Neural progenitor cell (in vitro differentiated cells): Measurements from ENCODE around the gene ZNF681. TPM values are rescaled to one million over a fixed set of nuclear protein-coding genes. Genes with fewer than 3 reads are reported as not detected.

Experiments
- DNase-seq: peaks from one replicate; pipeline ENCODE4 v3.0.0-alpha.2; 2016; ENCODE audit warnings: low spot score
- H2AFZ ChIP-seq: fragments of 200-600 bp; sonication (generic); replicated peaks from 2 replicates; pipeline ENCODE4 v1.6.1; 2016; ENCODE audit warnings: antibody characterized with exemption
- H3F3A ChIP-seq: fragments of 200-600 bp; sonication (generic); 2 replicates; pipeline ENCODE4 v1.6.1; 2016; ENCODE audit warnings: antibody characterized with exemption, low read depth
- H3K27ac ChIP-seq: fragments of 200-600 bp; sonication (generic); 2 replicates; pipeline ENCODE4 v1.5.1; 2016; ENCODE audit warnings: mild to moderate bottlenecking
- H3K27me3 ChIP-seq: fragments of 200-600 bp; sonication (generic); 2 replicates; pipeline ENCODE4 v1.6.1; 2016; ENCODE audit warnings: mild to moderate bottlenecking, moderate library complexity
- H3K36me3 ChIP-seq: fragments of 200-600 bp; sonication (generic); 2 replicates; pipeline ENCODE4 v1.5.1; 2016
- H3K4me1 ChIP-seq: fragments of 200-600 bp; sonication (generic); 2 replicates; pipeline ENCODE4 v1.6.1; 2016; ENCODE audit warnings: mixed run types
- H3K4me2 ChIP-seq: fragments of 200-600 bp; sonication (generic); 2 replicates; pipeline ENCODE4 v1.6.1; 2016
- H3K4me3 ChIP-seq: fragments of 200-600 bp; sonication (generic); 2 replicates; pipeline ENCODE4 v1.5.1; 2016
- H3K79me2 ChIP-seq: fragments of 200-600 bp; sonication (generic); 2 replicates; pipeline ENCODE4 v1.6.1; 2016; ENCODE audit warnings: low read depth
- H3K9ac ChIP-seq: fragments of 200-600 bp; sonication (generic); 2 replicates; pipeline ENCODE4 v1.6.1; 2016
- H3K9me3 ChIP-seq: fragments of 200-600 bp; sonication (generic); 2 replicates; pipeline ENCODE4 v1.5.1; 2016; ENCODE audit warnings: low read depth
- H4K20me1 ChIP-seq: fragments of 200-600 bp; sonication (generic); 2 replicates; pipeline ENCODE4 v1.6.1; 2016; ENCODE audit warnings: low read depth
- H3K27ac Mint-ChIP-seq: 3 replicates; pipeline ENCODE4 v1.8.0; 2021; ENCODE audit warnings: mixed read lengths
- H3K27me3 Mint-ChIP-seq: 2 replicates; pipeline ENCODE4 v1.8.0; 2022; ENCODE audit warnings: low read depth, mild to moderate bottlenecking, inconsistent platforms, moderate library complexity, mixed read lengths; ENCODE audit not compliant: insufficient read depth
- H3K36me3 Mint-ChIP-seq: 3 replicates; pipeline ENCODE4 v1.8.0; 2021; ENCODE audit warnings: mixed read lengths
- H3K4me1 Mint-ChIP-seq: 3 replicates; pipeline ENCODE4 v1.8.0; 2021; ENCODE audit warnings: mixed read lengths
- H3K4me3 Mint-ChIP-seq: 3 replicates; pipeline ENCODE4 v1.8.0; 2021; ENCODE audit warnings: mild to moderate bottlenecking, moderate library complexity, mixed read lengths
- H3K9me3 Mint-ChIP-seq: 3 replicates; pipeline ENCODE4 v1.8.0; 2020; ENCODE audit warnings: mixed read lengths
- CTCF ChIP-seq: fragments of 200-600 bp; sonication (generic); IDR thresholded peaks from 2 replicates; pipeline ENCODE4 v1.5.1; 2017; ENCODE audit warnings: antibody characterized with exemption, mild to moderate bottlenecking
- EZH2 ChIP-seq: fragments of 200-600 bp; sonication (generic); IDR thresholded peaks from 2 replicates; pipeline ENCODE4 v1.6.1; 2017; ENCODE audit warnings: antibody characterized with exemption, mild to moderate bottlenecking, moderate library complexity
- EZH2phosphoT487 ChIP-seq: fragments of 200-600 bp; sonication (generic); IDR thresholded peaks from 2 replicates; pipeline ENCODE4 v1.6.1; 2017; ENCODE audit warnings: antibody characterized with exemption
- total RNA-seq: library from RNA; depleted of rRNA; stranded (reverse); fragments of >200 nt; gene quantifications from 2 replicates; pipeline ENCODE4 v1.2.3, GENCODE V29; 2015; ENCODE audit warnings: low replicate concordance

The ZNF681 gene
- total RNA-seq, 1 donor from 2014 or later = 16.7 TPM

DNA sequence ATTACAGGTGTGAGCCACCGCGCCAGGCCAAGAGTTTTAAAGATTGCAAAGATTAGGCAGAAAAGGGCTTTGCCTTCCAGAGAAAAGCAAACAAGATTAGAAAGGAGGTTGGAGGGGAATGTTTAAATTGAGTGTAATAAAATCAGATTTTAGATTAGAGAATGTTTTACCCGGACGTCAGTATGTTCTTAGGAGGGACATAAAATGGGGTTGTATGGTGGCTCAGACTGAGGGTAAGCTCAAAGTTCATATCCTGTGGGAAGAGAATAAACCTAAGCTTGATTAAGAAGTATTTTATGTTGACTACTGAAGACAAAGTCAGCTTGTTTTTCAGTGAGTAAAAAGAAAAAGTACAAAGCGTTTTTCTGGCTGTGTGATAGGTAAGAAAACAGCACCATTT lies 34.1 kb upstream of the ZNF681 start:
- H2AFZ ChIP-seq = no peak overlapping the region
- H3K4me3 ChIP-seq = no peak overlapping the region
- Mint-ChIP-seq H3K9me3 (peaks cover 82% of the 10 kb centered on the region), H3K4me1 (no peaks in the 10 kb centered on the region), H3K27me3 (no peaks in the 10 kb centered on the region), H3K4me3 (no peak overlapping the region), H3K27ac (no peak overlapping the region), H3K36me3 (peaks cover 63% of the 10 kb centered on the region)
- H3K27me3 ChIP-seq = no peaks in the 10 kb centered on the region
- H3K9ac ChIP-seq = no peak overlapping the region
- no peaks in the 10 kb centered on the region for H3K9me3 ChIP-seq
- H3K36me3 ChIP-seq = no peaks in the 10 kb centered on the region
- no peaks in the 10 kb centered on the region for H3F3A ChIP-seq
- DNase-seq = no peak
- peaks cover 11% of the 10 kb centered on the region for H4K20me1 ChIP-seq
- no peak overlapping the region for H3K27ac ChIP-seq
- peaks cover 100% of the 10 kb centered on the region for H3K79me2 ChIP-seq
- TF ChIP-seq CTCF = no peak
- no peak for TF ChIP-seq EZH2phosphoT487
- no peak for TF ChIP-seq EZH2
- no peaks in the 10 kb centered on the region for H3K4me1 ChIP-seq
- no peak overlapping the region for H3K4me2 ChIP-seq

DNA sequence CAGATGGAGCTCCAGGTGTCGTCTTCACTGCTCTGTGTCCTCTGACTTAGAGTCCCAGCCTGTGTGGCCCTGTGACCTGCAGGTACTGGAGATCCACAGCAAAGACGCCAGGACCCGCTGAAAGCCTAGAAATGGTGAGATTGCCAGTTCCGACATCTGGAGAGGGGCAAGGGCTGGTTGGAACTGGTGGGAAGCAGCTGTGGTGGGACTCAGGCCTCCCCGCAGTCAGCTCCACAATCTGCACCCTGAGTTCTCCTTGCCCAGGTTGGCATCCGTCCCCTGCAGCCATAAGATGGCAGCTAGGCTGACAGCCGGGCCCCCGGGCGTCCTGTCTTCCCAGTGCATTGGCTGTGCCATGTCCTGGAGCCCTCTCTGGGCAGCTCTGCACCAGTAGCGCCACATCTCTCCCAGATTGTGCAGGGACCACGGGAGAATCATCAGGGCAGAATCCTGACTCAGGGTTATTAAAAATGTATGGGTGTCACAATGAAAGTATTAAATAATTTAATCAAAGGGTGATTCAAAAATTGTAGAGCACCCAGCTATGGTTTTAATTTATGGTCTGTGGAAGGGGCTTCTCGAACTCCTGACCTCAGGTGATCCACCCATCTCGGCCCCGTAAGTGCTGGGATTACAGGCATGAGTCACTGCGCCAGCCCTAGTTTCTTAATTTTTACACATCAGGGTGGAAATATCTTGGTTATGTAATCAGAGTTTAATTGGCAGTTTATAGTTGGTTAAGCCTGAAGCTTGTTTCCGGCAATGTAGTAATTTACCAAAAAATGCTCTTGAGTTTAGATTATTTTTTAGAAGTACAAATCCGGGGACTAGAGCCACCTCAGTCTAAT lies 32.2 kb upstream of the ZNF681 start:
- Mint-ChIP-seq H3K27ac (no peak overlapping the region), H3K4me1 (no peaks in the 10 kb centered on the region), H3K36me3 (peaks cover 70% of the 10 kb centered on the region), H3K4me3 (no peak overlapping the region), H3K9me3 (peaks cover 84% of the 10 kb centered on the region), H3K27me3 (no peaks in the 10 kb centered on the region)
- no peaks in the 10 kb centered on the region for H3K27me3 ChIP-seq
- no peaks in the 10 kb centered on the region for H3K4me1 ChIP-seq
- no peak overlapping the region for H3K9ac ChIP-seq
- H2AFZ ChIP-seq = no peak overlapping the region
- no peak overlapping the region for H3K4me2 ChIP-seq
- no peak for DNase-seq
- H3F3A ChIP-seq = no peaks in the 10 kb centered on the region
- H3K27ac ChIP-seq = no peak overlapping the region
- TF ChIP-seq EZH2 = no peak
- TF ChIP-seq CTCF = no peak
- TF ChIP-seq EZH2phosphoT487 = no peak
- peaks cover 12% of the 10 kb centered on the region for H4K20me1 ChIP-seq
- no peaks in the 10 kb centered on the region for H3K36me3 ChIP-seq
- peaks cover 95% of the 10 kb centered on the region for H3K79me2 ChIP-seq
- H3K4me3 ChIP-seq = no peak overlapping the region
- no peaks in the 10 kb centered on the region for H3K9me3 ChIP-seq

GRCh38 chr19:23789246-23789645 lies 30.6 kb upstream of the ZNF681 start:
- H3K9me3 Mint-ChIP-seq = peaks cover 83% of the 10 kb centered on the region
- peaks cover 79% of the 10 kb centered on the region for H3K36me3 Mint-ChIP-seq

More at GRCh38 chr19:23789246-23789645, 30.6 kb upstream of the ZNF681 start:
- no peaks in the 10 kb centered on the region for H3F3A ChIP-seq
- H3K27me3 ChIP-seq = no peaks in the 10 kb centered on the region
- no peak for TF ChIP-seq CTCF
- no peak for TF ChIP-seq EZH2
- no peak for TF ChIP-seq EZH2phosphoT487
- no peaks in the 10 kb centered on the region for H3K4me1 Mint-ChIP-seq
- H3K9ac ChIP-seq = no peak overlapping the region
- no peaks in the 10 kb centered on the region for H3K9me3 ChIP-seq
- no peak overlapping the region for H3K4me2 ChIP-seq
- peaks cover 25% of the 10 kb centered on the region for H4K20me1 ChIP-seq
- no peak overlapping the region for H3K4me3 Mint-ChIP-seq
- no peaks in the 10 kb centered on the region for H3K36me3 ChIP-seq
- no peaks in the 10 kb centered on the region for H3K4me1 ChIP-seq
- no peak for DNase-seq
- no peak overlapping the region for H3K4me3 ChIP-seq
- no peak overlapping the region for H2AFZ ChIP-seq
- H3K27me3 Mint-ChIP-seq = no peaks in the 10 kb centered on the region
- no peak overlapping the region for H3K27ac ChIP-seq
- peaks cover 95% of the 10 kb centered on the region for H3K79me2 ChIP-seq
- H3K27ac Mint-ChIP-seq = no peak overlapping the region
